GM23338 (cell line): ENCODE data around the gene ABCC9. TPM values are rescaled to one million over a fixed set of nuclear protein-coding genes. Genes with fewer than 3 reads are reported as not detected.

Experiments
- ATAC-seq: fragments of 200-7000 bp; cut with Tn5 transposase; 3 replicates; pipeline ENCODE4 v1.9.1; 2020
- DNase-seq: peaks from one replicate; pipeline ENCODE4 v3.0.0-alpha.2; 2015; ENCODE audit warnings: low spot score
- H2AFZ ChIP-seq: fragments of 200-600 bp; sonication (generic); 2 replicates; pipeline ENCODE4 v1.8.0; 2016; ENCODE audit warnings: antibody characterized with exemption, mild to moderate bottlenecking, moderate library complexity
- H3F3A ChIP-seq: fragments of 200-600 bp; sonication (generic); replicated peaks from 2 replicates; pipeline ENCODE4 v1.8.0; 2017; ENCODE audit warnings: antibody characterized with exemption, mixed run types, low read depth
- H3K27ac ChIP-seq: fragments of 200-600 bp; sonication (generic); 2 replicates; pipeline ENCODE4 v1.6.1; 2016; ENCODE audit warnings: low read depth
- H3K27me3 ChIP-seq: fragments of 200-600 bp; sonication (generic); 2 replicates; pipeline ENCODE4 v1.8.0; 2016; ENCODE audit warnings: mild to moderate bottlenecking, mixed run types, moderate library complexity; ENCODE audit not compliant: insufficient read depth
- H3K36me3 ChIP-seq: fragments of 200-600 bp; sonication (generic); 2 replicates; pipeline ENCODE4 v1.8.0; 2016; ENCODE audit warnings: mild to moderate bottlenecking; ENCODE audit not compliant: insufficient read depth
- H3K4me1 ChIP-seq: fragments of 200-600 bp; sonication (generic); 2 replicates; pipeline ENCODE4 v1.8.0; 2016; ENCODE audit warnings: mild to moderate bottlenecking, moderate library complexity; ENCODE audit not compliant: insufficient read depth
- H3K4me2 ChIP-seq: fragments of 200-600 bp; sonication (generic); 2 replicates; pipeline ENCODE4 v1.7.1; 2017; ENCODE audit warnings: mixed run types
- H3K4me3 ChIP-seq: fragments of 200-600 bp; sonication (generic); 2 replicates; pipeline ENCODE4 v1.6.1; 2016; ENCODE audit warnings: mixed run types
- H3K79me2 ChIP-seq: fragments of 200-600 bp; sonication (generic); replicated peaks from 2 replicates; pipeline ENCODE4 v1.8.0; 2017; ENCODE audit warnings: mild to moderate bottlenecking; ENCODE audit not compliant: insufficient read depth
- H3K9me2 ChIP-seq: fragments of 200-600 bp; sonication (generic); 2 replicates; pipeline ENCODE4 v1.8.0; 2017; ENCODE audit not compliant: insufficient read depth
- H4K20me1 ChIP-seq: fragments of 200-600 bp; sonication (generic); replicated peaks from 2 replicates; pipeline ENCODE4 v1.8.0; 2017; ENCODE audit warnings: mild to moderate bottlenecking; ENCODE audit not compliant: insufficient read depth
- H3K27ac Mint-ChIP-seq: 2 replicates; pipeline ENCODE4 v1.8.0; 2020; ENCODE audit warnings: inconsistent platforms, mild to moderate bottlenecking, moderate library complexity, mixed read lengths
- H3K27me3 Mint-ChIP-seq: 3 replicates; pipeline ENCODE4 v1.8.0; 2022; ENCODE audit warnings: low read depth, mild to moderate bottlenecking, moderate library complexity, mixed read lengths, inconsistent platforms; ENCODE audit not compliant: insufficient read depth, poor library complexity
- H3K36me3 Mint-ChIP-seq: 3 replicates; pipeline ENCODE4 v1.8.0; 2021; ENCODE audit warnings: low read depth, mild to moderate bottlenecking, inconsistent platforms, moderate library complexity, mixed read lengths
- H3K4me1 Mint-ChIP-seq: 3 replicates; pipeline ENCODE4 v1.8.0; 2020; ENCODE audit warnings: mild to moderate bottlenecking, inconsistent platforms, mixed read lengths
- H3K4me3 Mint-ChIP-seq: 3 replicates; pipeline ENCODE4 v1.8.0; 2021; ENCODE audit warnings: moderate library complexity, mild to moderate bottlenecking, inconsistent platforms, mixed read lengths
- H3K9me3 Mint-ChIP-seq: 3 replicates; pipeline ENCODE4 v1.8.0; 2020; ENCODE audit warnings: moderate library complexity, mild to moderate bottlenecking, inconsistent platforms, mixed read lengths
- ETS1 ChIP-seq: IDR thresholded peaks from 2 replicates; pipeline ENCODE4 v1.6.1; 2016; ENCODE audit warnings: antibody characterized with exemption
- EZH2 ChIP-seq: fragments of 200-600 bp; sonication (generic); IDR thresholded peaks from one replicate; pipeline ENCODE4 v1.8.0; 2017; ENCODE audit warnings: antibody characterized with exemption, mild to moderate bottlenecking, low read depth; ENCODE audit not compliant: unreplicated experiment
- JUNB ChIP-seq: IDR thresholded peaks from one replicate; pipeline ENCODE4 v1.6.1; 2016; ENCODE audit warnings: antibody characterized with exemption; ENCODE audit not compliant: unreplicated experiment
- NANOG ChIP-seq: IDR thresholded peaks from 2 replicates; pipeline ENCODE4 v1.6.1; 2016; ENCODE audit warnings: antibody characterized with exemption, borderline replicate concordance
- REST ChIP-seq: IDR thresholded peaks from one replicate; pipeline ENCODE4 v1.6.1; 2018; ENCODE audit warnings: antibody characterized with exemption; ENCODE audit not compliant: unreplicated experiment
- STAT1 ChIP-seq: IDR thresholded peaks from one replicate; pipeline ENCODE4 v1.6.1; 2016; ENCODE audit warnings: antibody characterized with exemption; ENCODE audit not compliant: unreplicated experiment
- ZNF114 ChIP-seq: fragments of 250-450 bp; sonication (Bioruptor Pico); IDR thresholded peaks from 2 replicates; pipeline ENCODE4 v1.5.0; 2020; ENCODE audit warnings: mild to moderate bottlenecking, moderate library complexity
- ZNF331 ChIP-seq: fragments of 250-450 bp; sonication (Bioruptor Pico); IDR thresholded peaks from 2 replicates; pipeline ENCODE4 v1.5.0; 2020; ENCODE audit warnings: low read depth, mild to moderate bottlenecking, moderate library complexity
- polyA plus RNA-seq: library from polyadenylated mRNA; unstranded; fragments of >200 nt; fragmentation: Nextera tagmentation; extraction: Ambion mirVana; gene quantifications from 2 replicates; pipeline ENCODE4 v1.2.1, GENCODE V29; 2016
- total RNA-seq: library from RNA; depleted of rRNA; stranded (reverse); fragments of >200 nt; shearing (Covaris generic); gene quantifications from 2 replicates; pipeline ENCODE4 v1.2.3, GENCODE V29; 2014
- TF ChIP-seq, protein P1 (sequence below): fragments of 250-450 bp; sonication (Bioruptor Pico); IDR thresholded peaks from 2 replicates; pipeline ENCODE4 v1.5.0; 2020; ENCODE audit warnings: mild to moderate bottlenecking, moderate library complexity

ABCC9 gene
- total and polyA plus RNA-seq, 2 experiments from 2014 or later: not detected

DNA sequence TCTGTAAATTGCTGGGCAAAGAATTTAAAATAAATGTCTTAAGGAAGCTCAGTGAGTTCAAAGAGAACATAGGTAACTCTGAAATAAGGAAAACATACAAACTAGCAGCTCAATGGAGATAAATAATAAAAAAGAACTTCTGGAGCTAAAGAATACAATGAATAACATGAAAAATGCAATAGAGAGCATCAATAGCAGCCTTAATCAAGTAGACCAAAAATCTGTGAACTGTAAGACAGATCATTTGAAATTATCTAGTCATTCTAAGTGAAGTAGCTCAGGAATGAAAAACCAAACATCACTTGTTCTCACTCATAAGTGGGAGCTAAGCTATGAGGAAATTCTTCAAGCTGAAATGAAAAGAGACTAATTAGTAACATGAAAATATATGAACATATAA lies 5.8 kb upstream of the ABCC9 start (continued):
- no peak for TF ChIP-seq ETS1
- TF ChIP-seq, protein P1, sequence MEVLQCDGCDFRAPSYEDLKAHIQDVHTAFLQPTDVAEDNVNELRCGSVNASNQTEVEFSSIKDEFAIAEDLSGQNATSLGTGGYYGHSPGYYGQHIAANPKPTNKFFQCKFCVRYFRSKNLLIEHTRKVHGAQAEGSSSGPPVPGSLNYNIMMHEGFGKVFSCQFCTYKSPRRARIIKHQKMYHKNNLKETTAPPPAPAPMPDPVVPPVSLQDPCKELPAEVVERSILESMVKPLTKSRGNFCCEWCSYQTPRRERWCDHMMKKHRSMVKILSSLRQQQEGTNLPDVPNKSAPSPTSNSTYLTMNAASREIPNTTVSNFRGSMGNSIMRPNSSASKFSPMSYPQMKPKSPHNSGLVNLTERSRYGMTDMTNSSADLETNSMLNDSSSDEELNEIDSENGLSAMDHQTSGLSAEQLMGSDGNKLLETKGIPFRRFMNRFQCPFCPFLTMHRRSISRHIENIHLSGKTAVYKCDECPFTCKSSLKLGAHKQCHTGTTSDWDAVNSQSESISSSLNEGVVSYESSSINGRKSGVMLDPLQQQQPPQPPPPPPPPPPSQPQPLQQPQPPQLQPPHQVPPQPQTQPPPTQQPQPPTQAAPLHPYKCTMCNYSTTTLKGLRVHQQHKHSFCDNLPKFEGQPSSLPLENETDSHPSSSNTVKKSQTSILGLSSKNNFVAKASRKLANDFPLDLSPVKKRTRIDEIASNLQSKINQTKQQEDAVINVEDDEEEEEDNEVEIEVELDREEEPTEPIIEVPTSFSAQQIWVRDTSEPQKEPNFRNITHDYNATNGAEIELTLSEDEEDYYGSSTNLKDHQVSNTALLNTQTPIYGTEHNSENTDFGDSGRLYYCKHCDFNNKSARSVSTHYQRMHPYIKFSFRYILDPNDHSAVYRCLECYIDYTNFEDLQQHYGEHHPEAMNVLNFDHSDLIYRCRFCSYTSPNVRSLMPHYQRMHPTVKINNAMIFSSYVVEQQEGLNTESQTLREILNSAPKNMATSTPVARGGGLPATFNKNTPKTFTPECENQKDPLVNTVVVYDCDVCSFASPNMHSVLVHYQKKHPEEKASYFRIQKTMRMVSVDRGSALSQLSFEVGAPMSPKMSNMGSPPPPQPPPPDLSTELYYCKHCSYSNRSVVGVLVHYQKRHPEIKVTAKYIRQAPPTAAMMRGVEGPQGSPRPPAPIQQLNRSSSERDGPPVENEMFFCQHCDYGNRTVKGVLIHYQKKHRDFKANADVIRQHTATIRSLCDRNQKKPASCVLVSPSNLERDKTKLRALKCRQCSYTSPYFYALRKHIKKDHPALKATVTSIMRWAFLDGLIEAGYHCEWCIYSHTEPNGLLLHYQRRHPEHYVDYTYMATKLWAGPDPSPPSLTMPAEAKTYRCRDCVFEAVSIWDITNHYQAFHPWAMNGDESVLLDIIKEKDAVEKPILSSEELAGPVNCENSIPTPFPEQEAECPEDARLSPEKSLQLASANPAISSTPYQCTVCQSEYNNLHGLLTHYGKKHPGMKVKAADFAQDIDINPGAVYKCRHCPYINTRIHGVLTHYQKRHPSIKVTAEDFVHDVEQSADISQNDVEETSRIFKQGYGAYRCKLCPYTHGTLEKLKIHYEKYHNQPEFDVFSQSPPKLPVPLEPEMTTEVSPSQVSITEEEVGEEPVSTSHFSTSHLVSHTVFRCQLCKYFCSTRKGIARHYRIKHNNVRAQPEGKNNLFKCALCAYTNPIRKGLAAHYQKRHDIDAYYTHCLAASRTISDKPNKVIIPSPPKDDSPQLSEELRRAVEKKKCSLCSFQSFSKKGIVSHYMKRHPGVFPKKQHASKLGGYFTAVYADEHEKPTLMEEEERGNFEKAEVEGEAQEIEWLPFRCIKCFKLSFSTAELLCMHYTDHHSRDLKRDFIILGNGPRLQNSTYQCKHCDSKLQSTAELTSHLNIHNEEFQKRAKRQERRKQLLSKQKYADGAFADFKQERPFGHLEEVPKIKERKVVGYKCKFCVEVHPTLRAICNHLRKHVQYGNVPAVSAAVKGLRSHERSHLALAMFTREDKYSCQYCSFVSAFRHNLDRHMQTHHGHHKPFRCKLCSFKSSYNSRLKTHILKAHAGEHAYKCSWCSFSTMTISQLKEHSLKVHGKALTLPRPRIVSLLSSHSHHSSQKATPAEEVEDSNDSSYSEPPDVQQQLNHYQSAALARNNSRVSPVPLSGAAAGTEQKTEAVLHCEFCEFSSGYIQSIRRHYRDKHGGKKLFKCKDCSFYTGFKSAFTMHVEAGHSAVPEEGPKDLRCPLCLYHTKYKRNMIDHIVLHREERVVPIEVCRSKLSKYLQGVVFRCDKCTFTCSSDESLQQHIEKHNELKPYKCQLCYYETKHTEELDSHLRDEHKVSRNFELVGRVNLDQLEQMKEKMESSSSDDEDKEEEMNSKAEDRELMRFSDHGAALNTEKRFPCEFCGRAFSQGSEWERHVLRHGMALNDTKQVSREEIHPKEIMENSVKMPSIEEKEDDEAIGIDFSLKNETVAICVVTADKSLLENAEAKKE (CRISPR knock-in tag): no peak

- peaks cover 4% of the 10 kb centered on the region; the same call in 1 of the 2 replicates for H3K4me1 ChIP-seq
- H3F3A ChIP-seq: no peaks in the 10 kb centered on the region
- Mint-ChIP-seq H3K27ac (no peak overlapping the region), H3K4me1 (peaks cover under 1% of the 10 kb centered on the region; the same call in 2 of the 3 replicates), H3K36me3 (no peaks in the 10 kb centered on the region), H3K9me3 (peaks cover 7% of the 10 kb centered on the region), H3K27me3 (peaks cover 23% of the 10 kb centered on the region), H3K4me3 (no peak overlapping the region)
- no peaks in the 10 kb centered on the region for H3K9me2 ChIP-seq
- no peaks in the 10 kb centered on the region for H3K36me3 ChIP-seq
- no peak for DNase-seq
- H4K20me1 ChIP-seq: no peaks in the 10 kb centered on the region
- TF ChIP-seq ZNF331 (CRISPR knock-in tag) (no peak), NANOG (no peak), EZH2 (no peak), ZNF114 (no peak), STAT1 (no peak), REST (no peak), ETS1 (no peak), JUNB (no peak)
- ATAC-seq: no peak
- peaks cover 33% of the 10 kb centered on the region for H3K27me3 ChIP-seq
- H3K4me2 ChIP-seq: no peak overlapping the region
- no peak overlapping the region for H3K27ac ChIP-seq
- H3K4me3 ChIP-seq: no peak overlapping the region
- no peak overlapping the region for H2AFZ ChIP-seq
- no peaks in the 10 kb centered on the region for H3K79me2 ChIP-seq
Measured at GRCh38 chr12:21945002-21945401, 3.8 kb upstream of the ABCC9 start.
